SK-N-SH (cell line): ENCODE results near the gene SIDT1. TPM values are rescaled to one million over a fixed set of nuclear protein-coding genes. Genes with fewer than 3 reads are reported as not detected.

Experiments
- CTCF ChIA-PET: fragments of 300-600, 350-600 bp; formaldehyde crosslinking; extraction: SDS; loops from one replicate; lab custom pipeline; 2021; lab: Yijun Ruan, JAX
- POLR2A ChIA-PET: fragments of 350-600 bp; sonication (Branson Sonifier 250); formaldehyde crosslinking; extraction: SDS; loops from one replicate; lab custom pipeline; 2020; ENCODE audit warnings: antibody characterized with exemption, inconsistent platforms; lab: Yijun Ruan, JAX
- DNase-seq: peaks from one replicate; pipeline ENCODE4 v3.0.0; 2012
- H2AFZ ChIP-seq: fragments of 200-600 bp; sonication (generic); 2 replicates; pipeline ENCODE4 v1.8.1; 2016; ENCODE audit warnings: antibody characterized with exemption, mild to moderate bottlenecking, low read depth
- H3F3A ChIP-seq: fragments of 200-600 bp; sonication (generic); replicated peaks from 2 replicates; pipeline ENCODE3; 2016; ENCODE audit warnings: antibody characterized with exemption, mild to moderate bottlenecking; ENCODE audit not compliant: insufficient read depth
- H3K27ac ChIP-seq, 2 experiments: fragments of 200-500 bp in 1 of 2; fragments of 200-600 bp in 1 of 2; sonication (Bioruptor generic) in 1 of 2; sonication (generic), shearing (Covaris generic) in 1 of 2; 2 replicates each; pipeline versions ENCODE4 v1.5.1 to v1.6.1; 2014 to 2016; ENCODE audit warnings: low read depth in 2 of 2, inconsistent platforms in 1 of 2, low read length in 1 of 2, mild to moderate bottlenecking in 1 of 2, mixed read lengths in 1 of 2
- H3K27me3 ChIP-seq: fragments of 200-600 bp; sonication (generic), shearing (Covaris generic); 2 replicates; pipeline ENCODE4 v1.6.1; 2016; ENCODE audit warnings: mixed run types; ENCODE audit not compliant: insufficient read depth
- H3K36me3 ChIP-seq, 2 experiments: fragments of 200-500 bp in 1 of 2; fragments of 200-600 bp in 1 of 2; sonication (Bioruptor generic) in 1 of 2; sonication (generic) in 1 of 2; replicated peaks in 1 of 2; 2 replicates each; pipeline versions ENCODE3 to v1.5.1; 2014 to 2016; ENCODE audit warnings: low read length in 1 of 2, mild to moderate bottlenecking in 1 of 2; ENCODE audit not compliant: insufficient read depth in 2 of 2, control insufficient read depth in 1 of 2
- H3K4me1 ChIP-seq, 2 experiments: fragments of 200-500 bp in 1 of 2; fragments of 200-600 bp in 1 of 2; sonication (Bioruptor generic) in 1 of 2; sonication (generic), shearing (Covaris generic) in 1 of 2; 2 replicates each; pipeline versions ENCODE4 v1.5.1 to v1.6.1; 2014 to 2016; ENCODE audit warnings: low read depth in 1 of 2, low read length in 1 of 2, mixed run types in 1 of 2; ENCODE audit not compliant: insufficient read depth in 2 of 2, control insufficient read depth in 1 of 2
- H3K4me2 ChIP-seq: fragments of 200-600 bp; sonication (generic), shearing (Covaris generic); 2 replicates; pipeline ENCODE4 v1.6.1; 2017; ENCODE audit warnings: mixed run types
- H3K4me3 ChIP-seq, 2 experiments: fragments of 200-500 bp in 1 of 2; fragments of 200-600 bp in 1 of 2; sonication (Bioruptor generic) in 1 of 2; sonication (generic), shearing (Covaris generic) in 1 of 2; 2 replicates each; pipeline versions ENCODE4 v1.5.1 to v1.8.1; 2014 to 2016; ENCODE audit warnings: low read depth in 2 of 2, inconsistent platforms in 1 of 2, low read length in 1 of 2, mild to moderate bottlenecking in 1 of 2, mixed read lengths in 1 of 2, moderate library complexity in 1 of 2
- H3K79me2 ChIP-seq: fragments of 200-600 bp; sonication (generic); 2 replicates; pipeline ENCODE4 v1.8.1; 2017; ENCODE audit warnings: mild to moderate bottlenecking; ENCODE audit not compliant: insufficient read depth
- H3K9ac ChIP-seq: fragments of 200-600 bp; sonication (generic); 2 replicates; pipeline ENCODE4 v1.6.1; 2017; ENCODE audit warnings: mixed run types
- H3K9me2 ChIP-seq: fragments of 200-600 bp; sonication (generic); 2 replicates; pipeline ENCODE4 v1.6.1; 2017; ENCODE audit warnings: mixed run types
- H3K9me3 ChIP-seq: fragments of 200-600 bp; sonication (generic); 2 replicates; pipeline ENCODE4 v1.6.1; 2017; ENCODE audit warnings: mixed run types, mild to moderate bottlenecking, moderate library complexity
- H4K20me1 ChIP-seq: fragments of 200-600 bp; sonication (generic); 2 replicates; pipeline ENCODE4 v1.6.1; 2017; ENCODE audit warnings: mild to moderate bottlenecking, mixed run types; ENCODE audit not compliant: insufficient read depth
- CHD2 ChIP-seq: fragments of 150-350 bp; IDR thresholded peaks from 2 replicates; pipeline ENCODE4 v1.6.1; 2018; ENCODE audit warnings: low read length; ENCODE audit not compliant: partially characterized antibody
- ELF1 ChIP-seq: IDR thresholded peaks from 2 replicates; pipeline ENCODE4 v1.4.0; 2012
- GABPA ChIP-seq: IDR thresholded peaks from 2 replicates; pipeline ENCODE4 v1.4.0; 2012; ENCODE audit warnings: low read depth, mild to moderate bottlenecking
- MAX ChIP-seq: IDR thresholded peaks from 2 replicates; pipeline ENCODE4 v1.4.0; 2012; ENCODE audit warnings: low read depth
- PBX3 ChIP-seq: IDR thresholded peaks from 2 replicates; pipeline ENCODE4; 2012
- RCOR1 ChIP-seq: fragments of 150-350 bp; IDR thresholded peaks from 2 replicates; pipeline ENCODE4 v1.6.1; 2017; ENCODE audit warnings: antibody characterized with exemption, low read length
- RFX5 ChIP-seq: IDR thresholded peaks from 2 replicates; pipeline ENCODE4 v1.6.1; 2012; ENCODE audit warnings: mild to moderate bottlenecking, improper control_type of control experiment, low read length
- SIN3A ChIP-seq: IDR thresholded peaks from 2 replicates; pipeline ENCODE4 v1.6.1; 2012; ENCODE audit warnings: low read depth, mild to moderate bottlenecking, low read length, moderate library complexity, borderline replicate concordance
- TAF1 ChIP-seq: IDR thresholded peaks from 2 replicates; pipeline ENCODE4 v1.6.1; 2012; ENCODE audit warnings: low read depth, mild to moderate bottlenecking, low read length, moderate library complexity, borderline replicate concordance
- WGBS: methylation state at CpG from one replicate; pipeline ENCODE4 v1.1.6; 2017; ENCODE audit warnings: low lambda C conversion rate; 5-methylcytosine and 5-hydroxymethylcytosine counted together
- polyA plus RNA-seq, 3 experiments: library from polyadenylated mRNA; depleted of rRNA; stranded (reverse); fragments of >200 nt; gene quantifications; 2 replicates each; pipeline ENCODE4 v1.2.3, GENCODE V29; 2012

The SIDT1 gene
- polyA plus RNA-seq, 1 of the 3 experiments (the other 2 are of a cell fraction): 0.02 TPM

GRCh38 chr3:113628316-113628715 lies 96.0 kb downstream of the SIDT1 start (continued):
- TF ChIP-seq PBX3 (no peak), RCOR1 (no peak), MAX (no peak)

GRCh38 chr3:113628788-113629187 lies 96.4 kb downstream of the SIDT1 start:
- CTCF ChIA-PET: interaction anchor here (0.7 to 2.2 kb wide), 6 partner anchors 11 to 135 kb away, joined by 3 to 6 read pairs (median 4); no protein-coding TSS in a partner anchor
- no peaks in the 10 kb centered on the region for H3K4me1 ChIP-seq
- no peak overlapping the region for H3K9ac ChIP-seq
- H3K36me3 ChIP-seq: no peaks in the 10 kb centered on the region
- no peak overlapping the region for H2AFZ ChIP-seq
- no peaks in the 10 kb centered on the region for H3K9me3 ChIP-seq
- no peak overlapping the region for H3K4me3 ChIP-seq
- DNase-seq: no peak
- H4K20me1 ChIP-seq: no peaks in the 10 kb centered on the region
- no peaks in the 10 kb centered on the region for H3F3A ChIP-seq
- H3K79me2 ChIP-seq: no peaks in the 10 kb centered on the region
- 69% methylated on average over 6 of the region's 6 CpGs for WGBS
- H3K9me2 ChIP-seq: no peaks in the 10 kb centered on the region
- POLR2A ChIA-PET: no interaction called here
- H3K27me3 ChIP-seq: no peaks in the 10 kb centered on the region
- no peak for TF ChIP-seq CHD2
- TF ChIP-seq ELF1: no peak
- no peak for TF ChIP-seq GABPA
- TF ChIP-seq RFX5: no peak
- no peak overlapping the region for H3K27ac ChIP-seq
- H3K4me2 ChIP-seq: no peak overlapping the region

GRCh38 chr3:113629584-113630421 lies 97.4 kb downstream of the SIDT1 start:
- POLR2A ChIA-PET: no interaction called here
- Histone ChIP-seq H3K9me3 (no peaks in the 10 kb centered on the region), H4K20me1 (no peaks in the 10 kb centered on the region), H3K9ac (no peak overlapping the region), H3K36me3 (no peaks in the 10 kb centered on the region), H3F3A (no peaks in the 10 kb centered on the region), H2AFZ (no peak overlapping the region), H3K9me2 (no peaks in the 10 kb centered on the region), H3K79me2 (no peaks in the 10 kb centered on the region), H3K4me2 (no peak overlapping the region), H3K4me1 (no peaks in the 10 kb centered on the region), H3K4me3 (no peak overlapping the region), H3K27me3 (no peaks in the 10 kb centered on the region), H3K27ac (no peak overlapping the region)
- CTCF ChIA-PET: interaction anchor here (0.9 to 2.2 kb wide), 6 partner anchors 10 to 595 kb away, joined by 3 to 6 read pairs (median 4); no protein-coding TSS in a partner anchor
- DNase-seq: no peak
- 76% methylated on average over 16 of the region's 16 CpGs for WGBS
- TF ChIP-seq SIN3A (no peak), RCOR1 (no peak), TAF1 (no peak)
